ENCODE measurements around the gene ARHGAP24.
A peak's percentile ranks its signal among the peaks of the same experiment; 100 is the strongest.
"Not testable (repeated sequence)": the region's sequence is repeated elsewhere in the genome, so short reads cannot be mapped to it uniquely, and the experiment has no call there.

Gene ARHGAP24

GRCh38 chr4:85932500-85933290 is 457.7 kb downstream of the ARHGAP24 start:
- peak; percentile 26 for DNase-seq

GRCh38 chr4:85933291-85933640 is 458.3 kb downstream of the ARHGAP24 start:
- DNase-seq, result no peak

GRCh38 chr4:85937507-85937906 is 462.6 kb downstream of the ARHGAP24 start:
- no peak for DNase-seq

- DNase-seq, result no peak
Observed at GRCh38 chr4:85938062-85938461, 463.1 kb downstream of the ARHGAP24 start.

- DNase-seq, result no peak
Observed at GRCh38 chr4:85938902-85939301, 464.0 kb downstream of the ARHGAP24 start.

- no peak for DNase-seq
Observed at GRCh38 chr4:85939595-85939994, 464.6 kb downstream of the ARHGAP24 start.

GRCh38 chr4:85940151-85940550 is 465.2 kb downstream of the ARHGAP24 start:
- DNase-seq, result no peak

- DNase-seq, result no peak
Observed at GRCh38 chr4:85942107-85942506, 467.2 kb downstream of the ARHGAP24 start.

- no peak for DNase-seq
Observed at GRCh38 chr4:85946821-85947220, 471.9 kb downstream of the ARHGAP24 start.

GRCh38 chr4:85951099-85951498 is 476.1 kb downstream of the ARHGAP24 start:
- DNase-seq, result no peak

GRCh38 chr4:85952528-85952927 is 477.6 kb downstream of the ARHGAP24 start:
- no peak for DNase-seq

- DNase-seq, result no peak
Observed at GRCh38 chr4:85952972-85953650, 478.2 kb downstream of the ARHGAP24 start.

- no peak for DNase-seq
Observed at GRCh38 chr4:85953651-85954018, 478.7 kb downstream of the ARHGAP24 start.

- no peak for DNase-seq
Observed at GRCh38 chr4:85955620-85956292, 480.8 kb downstream of the ARHGAP24 start.

GRCh38 chr4:85956293-85956945 is 481.5 kb downstream of the ARHGAP24 start:
- DNase-seq, result no peak

- DNase-seq, result no peak
Observed at GRCh38 chr4:85961887-85962286, 486.9 kb downstream of the ARHGAP24 start.

- DNase-seq, result no peak
Observed at GRCh38 chr4:85963231-85963630, 488.3 kb downstream of the ARHGAP24 start.

GRCh38 chr4:85964298-85964697 is 489.3 kb downstream of the ARHGAP24 start:
- peak; percentile 2 for DNase-seq

- DNase-seq, result not testable (repeated sequence)
Observed at GRCh38 chr4:85965017-85965416, 490.1 kb downstream of the ARHGAP24 start.

- no peak for DNase-seq
Observed at GRCh38 chr4:85965529-85965928, 490.6 kb downstream of the ARHGAP24 start.

GRCh38 chr4:85966373-85966772 is 491.4 kb downstream of the ARHGAP24 start:
- no peak for DNase-seq

- no peak for DNase-seq
Observed at GRCh38 chr4:85967872-85968271, 492.9 kb downstream of the ARHGAP24 start.
